Measurements from ENCODE around the gene CMSS1.

DNA sequence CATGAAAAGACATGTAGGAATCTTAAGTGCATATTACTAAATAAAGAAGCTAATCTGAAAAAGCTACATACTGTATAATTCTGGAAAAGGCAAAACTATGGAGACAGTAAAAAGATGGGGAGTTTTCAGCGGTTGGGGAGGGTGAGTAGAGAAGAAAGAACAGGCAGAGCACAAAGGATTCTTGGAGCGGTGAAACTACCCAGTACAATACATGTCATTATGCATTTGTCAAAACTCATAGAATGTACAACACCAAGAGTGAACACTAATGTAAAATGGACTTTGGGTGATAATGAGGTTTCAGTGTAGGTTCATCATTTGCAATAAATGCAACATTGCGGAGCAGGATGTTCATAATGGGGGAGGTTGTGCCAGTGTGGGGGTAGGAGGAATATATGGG lies 45.5 kb upstream of the CMSS1 start:
- TF ChIP-seq, protein P1, sequence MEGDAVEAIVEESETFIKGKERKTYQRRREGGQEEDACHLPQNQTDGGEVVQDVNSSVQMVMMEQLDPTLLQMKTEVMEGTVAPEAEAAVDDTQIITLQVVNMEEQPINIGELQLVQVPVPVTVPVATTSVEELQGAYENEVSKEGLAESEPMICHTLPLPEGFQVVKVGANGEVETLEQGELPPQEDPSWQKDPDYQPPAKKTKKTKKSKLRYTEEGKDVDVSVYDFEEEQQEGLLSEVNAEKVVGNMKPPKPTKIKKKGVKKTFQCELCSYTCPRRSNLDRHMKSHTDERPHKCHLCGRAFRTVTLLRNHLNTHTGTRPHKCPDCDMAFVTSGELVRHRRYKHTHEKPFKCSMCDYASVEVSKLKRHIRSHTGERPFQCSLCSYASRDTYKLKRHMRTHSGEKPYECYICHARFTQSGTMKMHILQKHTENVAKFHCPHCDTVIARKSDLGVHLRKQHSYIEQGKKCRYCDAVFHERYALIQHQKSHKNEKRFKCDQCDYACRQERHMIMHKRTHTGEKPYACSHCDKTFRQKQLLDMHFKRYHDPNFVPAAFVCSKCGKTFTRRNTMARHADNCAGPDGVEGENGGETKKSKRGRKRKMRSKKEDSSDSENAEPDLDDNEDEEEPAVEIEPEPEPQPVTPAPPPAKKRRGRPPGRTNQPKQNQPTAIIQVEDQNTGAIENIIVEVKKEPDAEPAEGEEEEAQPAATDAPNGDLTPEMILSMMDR (IDR thresholded peaks at IDR 0.05), result no peak
- TF ChIP-seq EZH2 (IDR thresholded peaks at IDR 0.05; ENCODE audit: borderline replicate concordance, insufficient read depth, low read depth, low read length, poor library complexity, severe bottlenecking), result no peak

Measured in B cell (primary cell).